ENCODE results near the gene C1QTNF1.

The C1QTNF1 gene

GRCh38 chr17:78999947-79000395, 24.0 kb upstream of the C1QTNF1 start:
- Mint-ChIP-seq H3K36me3 (no peaks in the 10 kb centered on the region), H3K9me3 (no peaks in the 10 kb centered on the region), H3K27ac (no peak overlapping the region), H3K4me3 (no peak overlapping the region), H3K27me3 (no peaks in the 10 kb centered on the region), H3K4me1 (peaks cover 17% of the 10 kb centered on the region)

- Mint-ChIP-seq H3K4me3 (no peak overlapping the region), H3K27me3 (no peaks in the 10 kb centered on the region), H3K36me3 (no peaks in the 10 kb centered on the region), H3K4me1 (peaks cover 23% of the 10 kb centered on the region), H3K9me3 (no peaks in the 10 kb centered on the region), H3K27ac (no peak overlapping the region)
Measured at GRCh38 chr17:79000396-79001189, 23.4 kb upstream of the C1QTNF1 start.

- Mint-ChIP-seq H3K27ac (peak overlapping the region; percentile 76), H3K36me3 (no peaks in the 10 kb centered on the region), H3K9me3 (no peaks in the 10 kb centered on the region), H3K27me3 (no peaks in the 10 kb centered on the region), H3K4me1 (peaks cover 31% of the 10 kb centered on the region), H3K4me3 (no peak overlapping the region)
Measured at GRCh38 chr17:79001190-79002020, 22.6 kb upstream of the C1QTNF1 start.

GRCh38 chr17:79002291-79002690, 21.7 kb upstream of the C1QTNF1 start:
- Mint-ChIP-seq H3K36me3 (no peaks in the 10 kb centered on the region), H3K27ac (no peak overlapping the region), H3K9me3 (no peaks in the 10 kb centered on the region), H3K27me3 (no peaks in the 10 kb centered on the region), H3K4me1 (peaks cover 40% of the 10 kb centered on the region), H3K4me3 (no peak overlapping the region)

- H3K4me1 Mint-ChIP-seq = peaks cover 47% of the 10 kb centered on the region
- H3K27me3 Mint-ChIP-seq = no peaks in the 10 kb centered on the region
- H3K9me3 Mint-ChIP-seq = no peaks in the 10 kb centered on the region
- H3K4me3 Mint-ChIP-seq = no peak overlapping the region
- H3K27ac Mint-ChIP-seq = no peak overlapping the region
- H3K36me3 Mint-ChIP-seq = no peaks in the 10 kb centered on the region
Measured at GRCh38 chr17:79002796-79003593, 21.0 kb upstream of the C1QTNF1 start.

GRCh38 chr17:79003661-79004411, 20.1 kb upstream of the C1QTNF1 start:
- Mint-ChIP-seq H3K9me3 (no peaks in the 10 kb centered on the region), H3K4me3 (no peak overlapping the region), H3K27ac (peak overlapping the region; percentile 51)

GRCh38 chr17:79005063-79005861, 18.7 kb upstream of the C1QTNF1 start:
- Mint-ChIP-seq H3K27ac (no peak overlapping the region), H3K9me3 (no peaks in the 10 kb centered on the region), H3K36me3 (no peaks in the 10 kb centered on the region), H3K4me1 (peaks cover 57% of the 10 kb centered on the region), H3K4me3 (peak overlapping the region; percentile 20), H3K27me3 (no peaks in the 10 kb centered on the region)

More at GRCh38 chr17:79003661-79004411, 20.1 kb upstream of the C1QTNF1 start:
- H3K4me1 Mint-ChIP-seq = peaks cover 55% of the 10 kb centered on the region
- no peaks in the 10 kb centered on the region for H3K27me3 Mint-ChIP-seq
- H3K36me3 Mint-ChIP-seq = no peaks in the 10 kb centered on the region

- Mint-ChIP-seq H3K9me3 (no peaks in the 10 kb centered on the region), H3K27me3 (no peaks in the 10 kb centered on the region), H3K27ac (peak overlapping the region; percentile 52), H3K4me3 (peak overlapping the region; percentile 20), H3K4me1 (peaks cover 62% of the 10 kb centered on the region), H3K36me3 (no peaks in the 10 kb centered on the region)
Measured at GRCh38 chr17:79006046-79006445, 17.9 kb upstream of the C1QTNF1 start.

- Mint-ChIP-seq H3K27ac (peak overlapping the region; percentile 89), H3K4me1 (peaks cover 61% of the 10 kb centered on the region), H3K27me3 (no peaks in the 10 kb centered on the region), H3K36me3 (no peaks in the 10 kb centered on the region), H3K4me3 (peak overlapping the region; percentile 65), H3K9me3 (no peaks in the 10 kb centered on the region)
Measured at GRCh38 chr17:79006794-79007503, 17.0 kb upstream of the C1QTNF1 start.

- no peaks in the 10 kb centered on the region for H3K27me3 Mint-ChIP-seq
- H3K9me3 Mint-ChIP-seq = no peaks in the 10 kb centered on the region
- H3K4me1 Mint-ChIP-seq = peaks cover 53% of the 10 kb centered on the region
- no peaks in the 10 kb centered on the region for H3K36me3 Mint-ChIP-seq
- peak overlapping the region; percentile 90 for H3K4me3 Mint-ChIP-seq
- H3K27ac Mint-ChIP-seq = peak overlapping the region; percentile 75
Measured at GRCh38 chr17:79007504-79008381, 16.2 kb upstream of the C1QTNF1 start.

GRCh38 chr17:79008666-79009387, 15.1 kb upstream of the C1QTNF1 start:
- Mint-ChIP-seq H3K4me1 (peaks cover 49% of the 10 kb centered on the region), H3K27ac (peak overlapping the region; percentile 96), H3K27me3 (no peaks in the 10 kb centered on the region), H3K36me3 (no peaks in the 10 kb centered on the region), H3K4me3 (peak overlapping the region; percentile 90), H3K9me3 (no peaks in the 10 kb centered on the region)

GRCh38 chr17:79009397-79010303, 14.3 kb upstream of the C1QTNF1 start, which contains the start of gene CANT1:
Gene CANT1 (minus strand): TSS chr17:79009764. CDS start chr17:78997622, 12,142 bp downstream.
- no peaks in the 10 kb centered on the region for H3K36me3 Mint-ChIP-seq
- H3K27ac Mint-ChIP-seq = peak within 1 kb of the TSS; percentile 96
- H3K4me1 Mint-ChIP-seq = peaks cover 49% of the 10 kb centered on the region
- no peaks in the 10 kb centered on the region for H3K9me3 Mint-ChIP-seq
- H3K27me3 Mint-ChIP-seq = no peaks in the 10 kb centered on the region
- peak within 1 kb of the TSS; percentile 94 for H3K4me3 Mint-ChIP-seq

Data from activated naive CD4-positive, alpha-beta T cell treated with anti-CD3 and anti-CD28 coated beads, Interleukin-2, amount 50 U/mL, for 24 hours (primary cell).